Heart left ventricle (tissue), 16 donors: ENCODE measurements around the gene MYLK2. TPM values are rescaled to one million over a fixed set of nuclear protein-coding genes. Genes with fewer than 3 reads are reported as not detected.

Experiments
- ATAC-seq, 4 donors: fragments of 200-7000 bp; cut with Tn5 transposase; one replicate each; pipeline ENCODE4 v1.9.1; 2020 to 2022; ENCODE audit warnings: moderate library complexity in 4 of 4, mild to moderate bottlenecking in 3 of 4, moderate number of reproducible peaks in 1 of 4
- DNase-seq, 5 donors: peaks; one replicate each; pipeline ENCODE4 v3.0.0-alpha.2; 2020
- H3K27ac ChIP-seq, 12 donors: fragments of 200-600 bp; sonication (generic) in 4 of 12; one replicate each; pipeline versions ENCODE4 v1.5.0 to v1.8.0; 2016 to 2022; ENCODE audit warnings: mild to moderate bottlenecking in 2 of 12
- H3K27me3 ChIP-seq, 9 donors: fragments of 200-600 bp; sonication (generic) in 2 of 9; one replicate each; pipeline versions ENCODE4 v1.5.1 to v1.8.0; 2016 to 2022; ENCODE audit warnings: mild to moderate bottlenecking in 3 of 9
- H3K36me3 ChIP-seq, 9 donors: fragments of 200-600 bp; sonication (generic) in 2 of 9; one replicate each; pipeline versions ENCODE4 v1.5.0 to v1.8.0; 2018 to 2022; ENCODE audit warnings: mild to moderate bottlenecking in 2 of 9
- H3K4me1 ChIP-seq, 12 donors: fragments of 200-600 bp; sonication (generic) in 4 of 12; one replicate each; pipeline versions ENCODE4 v1.5.0 to v1.8.0; 2016 to 2022; ENCODE audit warnings: mild to moderate bottlenecking in 3 of 12
- H3K4me3 ChIP-seq, 12 donors: fragments of 200-600 bp; sonication (generic) in 4 of 12; one replicate each; pipeline versions ENCODE4 v1.5.0 to v1.8.0; 2017 to 2022; ENCODE audit warnings: mild to moderate bottlenecking in 9 of 12, moderate library complexity in 4 of 12
- H3K9me3 ChIP-seq, 12 donors: fragments of 200-600 bp; sonication (generic) in 4 of 12; one replicate each; pipeline versions ENCODE4 v1.5.0 to v1.8.0; 2016 to 2022; ENCODE audit warnings: mild to moderate bottlenecking in 1 of 12
- POLR2A ChIP-seq, 2 donors: fragments of 450-650 bp; IDR thresholded peaks; one replicate each; pipeline ENCODE4 v1.6.1; 2017; ENCODE audit warnings: antibody characterized with exemption in 2 of 2, mild to moderate bottlenecking in 2 of 2, moderate library complexity in 2 of 2
- WGBS, 4 donors: extraction: QIAGEN DNeasy Blood & Tissue Kit in 2 of 4; methylation state at CpG; one replicate each; pipeline versions ENCODE4 v1.1.5 to v1.1.7; 2013 to 2018; 5-methylcytosine and 5-hydroxymethylcytosine counted together
- intact Hi-C, 10 donors: fragments of 100-400 bp; cut with DNase I; formaldehyde crosslinking; loops; one replicate each; pipeline versions ENCODE4 v1.11.1 to v1.14.2; 2022
- polyA plus RNA-seq, 2 donors: library from polyadenylated mRNA; stranded (reverse); fragments of 200-250 nt; gene quantifications; one replicate each; pipeline ENCODE4 v1.2.3, GENCODE V29; 2013
- total RNA-seq, 9 donors: library from RNA; depleted of rRNA in 2 of 9; stranded (reverse); fragments of >200 nt in 2 of 9; fragmentation: NEBNext Ultra II Directional in 3 of 9; extraction: Animal tissue kit (Norgen Biotek cat#: 25700) in 3 of 9; gene quantifications; one replicate each; pipeline versions ENCODE4 v1.1.0 to v1.2.4, GENCODE V29; 2016 to 2023
- TF ChIP-seq, protein P1 (sequence below), 12 donors: fragments of 200-600 bp; sonication (generic) in 4 of 12; IDR thresholded peaks; one replicate each; pipeline versions ENCODE4 v1.5.0 to v1.8.0; 2018 to 2022; ENCODE audit warnings: antibody characterized with exemption in 12 of 12, mild to moderate bottlenecking in 5 of 12
- donor health status: ischemic (EF 13 %, LVEDD 7.1; RV severe dilation, severe dysfunction).
- donor health status: healthy with polysubstance abuse.
- donor health status: DM: no; HTN: yes; CAD: no.
- donor health status: DM: no; HTN: no; CAD: no.
- donor health status: ischemic (EF 25% LVEDD 6.9; RV normal size, moderate dysfunction).
- donor health status: ischemic (EF 25% LVEDD 5.7; RV mildly dilated, moderate dysfunction).
- donor health status: healthy.
- donor health status: DM: yes; HTN: yes; CAD: no.
- donor health status: ischemic (EF 35%, LVEDD 5.7; RV mildly dilated, moderate dysfunction).
- donor health status: nonischemic (EF 11% LVEDD 7.7; RV severe dilation, severe dysfunction).
- donor health status: DM: yes; HTN: yes; CAD: no.
- donor health status: PGD.
- donor health status: ischemic (EF 29% LVEDD 5.4; RV normal size, mild dysfunction).
- donor health status: nonischemic (EF 23%, LVEDD 6.1; RV moderate dilation, normal function).

Gene MYLK2
- total and polyA plus RNA-seq, 11 donors = 0.10 to 0.76 (median 0.17) TPM; not detected in 1

DNA sequence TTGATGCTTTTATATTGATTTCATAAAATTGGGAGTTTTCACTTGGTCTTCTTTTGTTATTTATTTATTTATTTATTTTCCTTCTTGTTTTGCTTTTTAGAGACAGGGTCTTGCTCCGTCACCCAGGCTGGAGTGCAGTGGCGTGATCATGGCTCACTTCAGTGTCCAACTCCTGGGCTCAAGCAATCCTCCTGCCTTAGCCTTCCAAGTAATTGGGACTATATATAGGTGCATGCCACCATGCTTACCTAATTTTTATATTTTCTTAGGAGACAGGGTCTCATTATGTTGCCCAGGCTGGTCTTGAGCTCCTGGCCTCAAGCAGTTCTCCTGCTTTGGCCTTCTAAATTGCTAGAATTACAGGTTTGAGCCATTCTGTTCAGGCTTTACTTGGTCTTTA lies 38.3 kb upstream of the MYLK2 start:
- Histone ChIP-seq H3K27ac (no peak overlapping the region), H3K4me1 (no peaks in the 10 kb centered on the region), H3K4me3 (no peak overlapping the region), H3K27me3 (no peaks in the 10 kb centered on the region), H3K36me3 (peaks cover 0 to 52% (median 0%) of the 10 kb centered on the region in 9 donors), H3K9me3 (no peaks in the 10 kb centered on the region)
- no peak for DNase-seq
- intact Hi-C loops = no loop called here
- 96 to 100% (median 98%) methylated on average over 2 of the region's 2 CpGs for WGBS, 4 donors
- TF ChIP-seq POLR2A (IDR thresholded peaks at IDR 0.05) = no peak
- TF ChIP-seq, protein P1, sequence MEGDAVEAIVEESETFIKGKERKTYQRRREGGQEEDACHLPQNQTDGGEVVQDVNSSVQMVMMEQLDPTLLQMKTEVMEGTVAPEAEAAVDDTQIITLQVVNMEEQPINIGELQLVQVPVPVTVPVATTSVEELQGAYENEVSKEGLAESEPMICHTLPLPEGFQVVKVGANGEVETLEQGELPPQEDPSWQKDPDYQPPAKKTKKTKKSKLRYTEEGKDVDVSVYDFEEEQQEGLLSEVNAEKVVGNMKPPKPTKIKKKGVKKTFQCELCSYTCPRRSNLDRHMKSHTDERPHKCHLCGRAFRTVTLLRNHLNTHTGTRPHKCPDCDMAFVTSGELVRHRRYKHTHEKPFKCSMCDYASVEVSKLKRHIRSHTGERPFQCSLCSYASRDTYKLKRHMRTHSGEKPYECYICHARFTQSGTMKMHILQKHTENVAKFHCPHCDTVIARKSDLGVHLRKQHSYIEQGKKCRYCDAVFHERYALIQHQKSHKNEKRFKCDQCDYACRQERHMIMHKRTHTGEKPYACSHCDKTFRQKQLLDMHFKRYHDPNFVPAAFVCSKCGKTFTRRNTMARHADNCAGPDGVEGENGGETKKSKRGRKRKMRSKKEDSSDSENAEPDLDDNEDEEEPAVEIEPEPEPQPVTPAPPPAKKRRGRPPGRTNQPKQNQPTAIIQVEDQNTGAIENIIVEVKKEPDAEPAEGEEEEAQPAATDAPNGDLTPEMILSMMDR (IDR thresholded peaks at IDR 0.05) = no peak
- no peak for ATAC-seq

DNA sequence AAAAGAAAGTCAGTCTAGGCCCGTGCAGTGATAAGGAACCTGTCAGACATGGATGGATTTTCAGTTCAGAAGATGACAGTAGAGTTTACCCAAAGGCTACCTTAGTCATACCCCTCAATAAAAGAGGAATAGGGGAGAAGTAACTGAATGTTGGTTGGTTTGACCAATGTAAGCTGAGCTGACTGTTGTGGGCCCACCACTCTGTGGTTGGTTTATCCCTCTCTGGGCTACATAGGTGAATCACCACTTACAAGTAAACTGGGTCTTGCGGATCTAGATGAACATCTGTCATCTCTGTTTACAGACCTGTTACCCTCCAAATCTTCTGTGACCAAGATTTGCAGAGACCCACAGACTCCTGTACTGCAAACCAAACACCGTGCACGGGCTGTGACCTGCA lies 37.2 kb upstream of the MYLK2 start:
- H3K36me3 ChIP-seq = peaks cover 0 to 44% (median 0%) of the 10 kb centered on the region in 9 donors
- no peak for TF ChIP-seq POLR2A (IDR thresholded peaks at IDR 0.05)
- TF ChIP-seq, protein P1 (IDR thresholded peaks at IDR 0.05) = no peak

DNA sequence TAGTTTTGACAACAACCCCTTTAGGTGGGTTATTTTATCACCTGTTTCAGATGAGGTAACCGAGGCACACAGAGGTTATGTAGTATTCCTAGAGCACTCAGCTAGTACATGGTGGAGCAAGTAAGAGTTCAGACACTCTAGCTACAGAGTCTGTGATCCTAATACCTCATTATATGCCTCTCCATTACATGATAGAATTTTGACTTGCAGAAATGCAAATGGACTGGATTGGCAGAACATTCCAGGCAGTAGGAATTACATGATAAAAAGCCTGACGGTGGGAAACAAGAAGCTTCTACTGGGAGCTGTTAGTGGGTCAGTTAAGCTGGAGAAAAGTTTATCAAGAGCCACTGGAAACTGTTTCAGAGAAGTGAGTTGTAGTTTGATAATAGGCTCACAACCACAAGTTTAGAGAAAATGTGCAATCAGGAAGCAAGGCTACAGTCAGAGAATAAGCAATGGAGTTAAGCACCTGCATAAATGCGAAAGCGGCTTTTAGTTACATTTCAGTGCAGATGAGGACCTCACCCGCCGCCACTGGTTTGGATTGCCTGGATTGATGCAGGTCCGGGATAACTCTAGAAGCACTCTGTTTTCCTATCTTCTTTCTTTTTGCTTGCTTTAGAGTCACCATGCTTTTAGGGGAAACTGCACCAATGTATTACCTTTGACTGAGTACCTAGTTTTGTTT lies 34.7 kb upstream of the MYLK2 start:
- Histone ChIP-seq H3K27me3 (no peaks in the 10 kb centered on the region), H3K4me1 (no peaks in the 10 kb centered on the region), H3K36me3 (peaks cover 0 to 30% (median 0%) of the 10 kb centered on the region in 9 donors), H3K4me3 (no peak overlapping the region), H3K27ac (no peak overlapping the region), H3K9me3 (no peaks in the 10 kb centered on the region)
- intact Hi-C loops = no loop called here
- no peak for ATAC-seq
- 93 to 96% (median 94%) methylated on average over 7 of the region's 7 CpGs for WGBS, 4 donors
- no peak for TF ChIP-seq POLR2A (IDR thresholded peaks at IDR 0.05)
- TF ChIP-seq, protein P1 (IDR thresholded peaks at IDR 0.05) = no peak
- no peak for DNase-seq

More for the DNA sequence above, 37.2 kb upstream of the MYLK2 start:
- DNase-seq (no peak), ATAC-seq (no peak)
- WGBS, 4 donors = 97 to 100% (median 98%) methylated on average over 4 of the region's 4 CpGs
- H3K27ac ChIP-seq = no peak overlapping the region
- intact Hi-C loops = no loop called here
- H3K4me1 ChIP-seq = no peaks in the 10 kb centered on the region
- no peaks in the 10 kb centered on the region for H3K27me3 ChIP-seq
- H3K4me3 ChIP-seq = no peak overlapping the region
- no peaks in the 10 kb centered on the region for H3K9me3 ChIP-seq

DNA sequence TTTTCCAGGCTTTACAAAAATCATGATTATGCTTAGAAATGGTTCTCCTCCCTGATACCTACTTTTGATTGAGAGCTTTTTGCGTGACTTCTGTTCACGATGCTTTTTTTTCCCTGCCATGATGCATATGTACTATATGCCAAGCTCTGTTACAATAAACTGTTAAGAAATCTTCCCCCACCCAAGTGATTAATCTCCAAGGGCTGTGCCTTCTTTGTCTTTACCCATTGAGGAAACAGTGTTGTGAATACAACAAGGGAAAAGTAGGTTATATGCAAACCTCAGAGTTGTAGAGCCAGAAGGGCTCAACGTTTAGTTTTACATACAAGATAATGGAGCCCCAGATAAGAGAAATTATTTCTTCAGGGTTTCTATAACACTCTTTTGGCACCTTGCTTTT lies 34.1 kb upstream of the MYLK2 start:
- DNase-seq (no peak), ATAC-seq (no peak)
- no peak overlapping the region for H3K27ac ChIP-seq
- no peak overlapping the region for H3K4me3 ChIP-seq
- intact Hi-C loops = no loop called here
- no peaks in the 10 kb centered on the region for H3K4me1 ChIP-seq
- WGBS, 4 donors = 89 to 95% (median 93%) methylated on average over 3 of the region's 3 CpGs
- TF ChIP-seq, protein P1 (IDR thresholded peaks at IDR 0.05) = no peak
- TF ChIP-seq POLR2A (IDR thresholded peaks at IDR 0.05) = no peak
- H3K27me3 ChIP-seq = no peaks in the 10 kb centered on the region
- no peaks in the 10 kb centered on the region for H3K9me3 ChIP-seq
- peaks cover 0 to 26% (median 0%) of the 10 kb centered on the region in 9 donors for H3K36me3 ChIP-seq
